ENCODE results near the gene HIGD1B.

Gene HIGD1B

DNA sequence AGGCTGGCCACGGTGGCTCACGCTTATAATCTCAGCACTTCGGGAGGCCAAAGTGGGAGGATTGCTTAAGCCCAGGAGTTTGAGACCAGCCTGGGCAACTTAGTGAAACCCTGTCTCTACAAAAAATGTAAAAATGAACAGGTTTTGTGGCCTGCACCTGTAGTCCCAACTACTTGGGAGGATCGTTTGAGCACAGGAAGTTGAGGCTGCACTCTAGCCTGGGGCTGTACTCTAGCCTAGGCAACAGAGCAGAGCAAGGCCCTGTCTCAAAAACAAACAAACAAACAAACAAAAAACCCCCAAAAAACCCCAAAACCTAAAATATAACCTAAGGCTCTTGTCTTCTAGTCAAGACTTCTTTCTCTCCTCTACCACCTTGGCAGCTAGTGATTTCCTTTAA lies 7.4 kb upstream of the HIGD1B start:
- DNase-seq: no peak

DNA sequence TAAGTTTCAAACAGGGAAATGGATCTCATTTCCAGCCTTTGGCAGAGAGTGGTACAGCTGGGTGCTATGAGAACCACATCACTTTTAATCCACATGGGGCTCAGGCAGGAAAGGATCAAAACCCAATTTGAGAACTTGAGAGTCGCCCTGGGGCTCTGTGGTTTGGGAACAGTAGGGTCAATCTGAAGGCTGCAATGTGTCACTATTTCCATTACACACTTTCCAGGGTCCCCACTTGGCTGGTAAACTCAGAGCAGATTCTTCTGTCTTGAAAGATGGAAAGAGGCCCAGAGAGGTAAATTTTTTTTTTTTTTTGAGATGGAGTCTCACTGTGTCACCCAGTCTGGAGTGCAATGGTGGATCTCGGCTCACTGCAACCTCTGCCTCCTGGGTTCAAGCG lies 6.7 kb upstream of the HIGD1B start:
- no peak for DNase-seq

DNA sequence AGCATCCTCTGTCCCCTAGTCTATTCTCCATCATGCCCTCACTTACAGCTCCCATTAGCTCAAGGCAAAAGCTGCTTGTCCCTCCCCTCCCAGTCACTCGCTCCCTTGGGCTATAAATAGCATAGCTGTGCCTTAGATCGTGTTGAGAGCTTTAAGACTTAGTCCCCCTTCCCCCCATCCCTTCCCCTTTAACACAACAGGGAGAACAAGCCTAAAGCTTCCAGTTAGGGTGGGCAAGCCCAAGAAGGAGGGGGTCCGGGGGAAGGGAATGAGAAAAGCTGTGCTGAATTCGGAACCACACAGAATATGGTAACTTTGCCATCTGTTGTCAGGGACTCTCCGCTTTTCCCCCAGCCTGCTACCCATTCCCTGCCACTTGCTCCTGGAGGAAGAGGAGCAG lies 4.9 kb upstream of the HIGD1B start:
- DNase-seq: no peak

DNA sequence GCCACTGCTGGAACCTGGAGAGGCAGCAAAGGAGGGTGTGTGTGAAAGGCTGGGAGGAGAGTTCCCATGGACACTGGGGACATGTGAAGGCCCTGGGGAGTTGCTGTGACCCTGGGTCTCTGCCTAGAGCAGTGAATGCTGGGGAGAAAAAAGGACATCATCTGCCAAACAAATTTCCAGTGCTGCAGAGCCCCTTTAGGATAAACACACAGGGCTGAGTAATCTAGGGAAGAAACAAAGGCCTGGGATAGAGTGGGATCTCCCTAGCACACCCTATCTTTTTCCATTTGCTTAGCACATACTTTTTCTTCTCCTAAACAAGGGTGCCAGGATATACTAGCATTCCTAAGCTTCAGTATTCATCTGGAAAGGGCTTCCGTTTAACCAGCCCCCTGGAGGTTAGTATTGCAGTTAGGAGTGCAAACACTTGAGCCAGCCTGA lies 3.3 kb upstream of the HIGD1B start:
- DNase-seq: no peak

DNA sequence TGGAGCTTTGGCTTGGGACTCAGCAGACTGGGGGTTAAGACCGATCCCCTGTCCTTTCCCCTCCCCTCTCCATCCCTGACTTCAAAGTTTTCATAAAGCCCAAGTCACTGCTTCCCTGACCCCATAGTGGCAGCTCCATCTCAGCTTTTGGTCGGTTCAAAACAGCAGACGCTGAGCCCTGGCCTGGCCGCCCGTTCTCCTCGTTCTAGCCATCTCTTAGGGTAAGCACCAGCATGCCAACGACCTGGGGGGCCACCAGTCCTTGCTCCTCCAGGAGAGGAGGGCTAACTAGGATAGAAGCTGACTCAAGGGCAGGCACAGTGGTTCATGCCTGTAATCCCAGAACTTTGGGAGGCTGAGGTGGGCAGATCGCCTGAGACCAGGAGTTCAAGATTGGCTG lies 1.5 kb upstream of the HIGD1B start:
- no peak for DNase-seq

DNA sequence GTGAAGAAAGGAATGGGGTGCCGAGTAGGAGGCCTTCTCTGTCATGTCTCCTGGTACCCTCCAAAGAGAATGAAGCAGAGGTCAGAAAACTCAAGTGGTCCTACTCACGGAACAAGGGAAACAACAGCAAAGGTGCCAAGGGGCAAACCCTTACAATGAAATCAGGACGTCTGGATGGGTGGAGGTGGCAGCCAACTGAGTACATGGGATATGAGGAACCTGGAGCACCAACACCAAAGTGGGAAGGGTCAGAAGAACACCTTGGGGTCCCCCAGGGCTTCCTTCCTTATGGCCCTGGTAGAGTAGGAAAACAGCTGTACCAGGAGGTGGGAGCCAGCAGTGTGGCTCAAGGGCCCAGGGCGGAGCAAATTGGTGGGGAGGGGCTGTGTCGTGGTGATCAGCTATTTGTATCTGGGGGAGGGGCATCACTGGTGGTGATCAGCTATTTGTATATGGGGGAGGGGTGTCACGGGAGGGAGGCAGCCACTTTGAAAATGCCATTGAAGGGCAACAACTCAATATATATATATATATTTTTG lies 643 bp downstream of the HIGD1B start:
- DNase-seq: no peak

DNA sequence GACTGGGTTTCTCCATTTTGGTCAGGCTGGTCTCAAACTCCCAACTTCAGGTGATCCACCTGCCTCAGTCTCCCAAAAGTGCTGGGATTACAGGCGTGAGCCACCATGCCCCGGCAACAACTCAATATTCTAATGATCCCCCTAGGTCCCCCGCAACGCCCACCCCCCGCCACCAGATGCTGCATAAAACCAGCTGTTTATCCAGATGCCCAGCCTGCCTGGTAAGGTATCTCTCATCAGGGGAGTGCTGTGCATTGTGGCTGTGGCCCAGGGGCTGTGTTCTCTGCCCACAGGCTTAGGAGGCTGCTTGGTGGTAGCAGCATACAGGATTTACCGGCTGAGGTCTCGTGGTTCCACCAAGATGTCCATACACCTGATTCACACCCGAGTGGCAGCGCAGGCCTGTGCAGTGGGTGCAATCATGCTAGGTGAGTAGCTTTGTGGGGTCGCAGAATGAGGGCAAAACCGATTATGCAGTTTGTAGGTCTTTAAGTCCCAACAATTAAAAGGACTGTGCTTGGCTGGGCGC lies 1.3 kb downstream of the HIGD1B start:
- DNase-seq: no peak

DNA sequence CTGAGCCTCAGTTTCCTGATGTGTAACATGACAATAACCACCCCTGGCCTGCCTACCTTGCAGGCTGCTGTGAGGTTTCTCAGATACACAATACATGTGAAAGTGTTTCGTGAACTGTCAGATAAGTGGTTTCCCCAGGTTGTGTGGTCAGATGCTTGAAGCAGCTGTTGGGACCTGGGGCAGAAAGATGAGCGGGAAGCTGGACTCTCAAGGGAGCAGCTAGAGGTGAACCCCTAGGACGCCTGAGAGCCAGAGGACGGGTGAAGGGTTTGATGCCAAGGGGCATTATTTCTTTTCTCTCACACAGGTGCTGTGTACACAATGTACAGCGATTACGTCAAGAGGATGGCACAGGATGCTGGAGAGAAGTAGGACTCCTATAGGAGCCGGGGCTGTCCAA lies 2.3 kb downstream of the HIGD1B start:
- no peak for DNase-seq

DNA sequence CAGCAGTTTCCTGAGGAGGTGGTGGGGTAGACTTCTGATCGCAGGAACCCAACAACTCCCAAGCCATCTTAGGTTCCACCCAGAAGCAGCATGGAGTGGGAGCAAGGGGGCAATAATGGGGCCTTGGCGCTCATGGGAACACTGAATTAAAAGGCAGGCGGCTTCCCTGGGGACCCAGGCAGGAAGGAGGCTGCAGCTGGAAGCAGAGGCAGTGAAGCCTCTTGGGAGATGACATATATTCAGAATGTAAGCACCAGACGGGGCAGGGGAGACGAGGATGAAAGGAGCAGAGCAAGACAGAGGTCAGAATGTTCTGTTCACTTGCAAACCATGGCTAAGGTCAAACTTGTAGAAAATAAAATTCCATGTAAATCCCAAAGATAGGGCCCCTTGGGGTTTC lies 2.9 kb downstream of the HIGD1B start:
- no peak for DNase-seq

DNA sequence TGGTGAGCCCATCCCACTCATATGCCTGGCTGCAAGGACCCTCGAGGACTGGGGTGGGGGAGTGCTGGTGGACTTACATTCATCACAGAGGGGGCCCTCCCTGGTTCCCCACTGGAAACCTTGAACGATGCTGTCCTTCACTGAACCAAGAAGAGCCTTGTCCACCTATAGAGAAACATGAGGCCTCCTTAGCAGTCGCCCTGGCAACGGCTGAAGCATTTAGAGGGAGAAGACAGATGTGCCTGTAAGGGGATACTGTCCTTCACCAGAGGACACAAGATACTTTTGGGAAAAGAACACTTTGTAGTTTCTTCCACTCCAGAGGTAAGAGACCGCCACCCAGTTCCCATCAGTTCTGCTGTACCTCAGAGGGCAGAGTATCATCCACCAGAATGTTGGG lies 6.5 kb downstream of the HIGD1B start:
- no peak for DNase-seq

DNA sequence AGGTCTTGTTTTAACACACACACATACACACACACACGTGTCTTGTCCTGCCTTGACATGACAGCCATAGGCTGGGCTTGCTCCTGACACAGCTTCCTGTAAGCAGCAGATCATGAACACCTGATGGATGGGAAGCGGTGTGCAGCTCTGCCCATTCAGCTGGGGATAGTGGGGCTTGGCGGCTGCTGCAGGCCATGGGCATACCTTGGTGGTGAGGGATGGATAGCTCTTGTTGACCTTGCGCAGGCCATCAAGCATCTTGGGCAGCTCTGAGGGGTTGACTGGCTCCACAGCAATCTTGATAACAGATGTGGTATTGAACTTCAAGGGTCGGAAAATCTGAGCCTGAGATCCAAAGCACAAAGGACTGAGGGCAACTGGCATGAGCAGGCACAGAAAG lies 12.0 kb downstream of the HIGD1B start:
- DNase-seq: no peak

DNA sequence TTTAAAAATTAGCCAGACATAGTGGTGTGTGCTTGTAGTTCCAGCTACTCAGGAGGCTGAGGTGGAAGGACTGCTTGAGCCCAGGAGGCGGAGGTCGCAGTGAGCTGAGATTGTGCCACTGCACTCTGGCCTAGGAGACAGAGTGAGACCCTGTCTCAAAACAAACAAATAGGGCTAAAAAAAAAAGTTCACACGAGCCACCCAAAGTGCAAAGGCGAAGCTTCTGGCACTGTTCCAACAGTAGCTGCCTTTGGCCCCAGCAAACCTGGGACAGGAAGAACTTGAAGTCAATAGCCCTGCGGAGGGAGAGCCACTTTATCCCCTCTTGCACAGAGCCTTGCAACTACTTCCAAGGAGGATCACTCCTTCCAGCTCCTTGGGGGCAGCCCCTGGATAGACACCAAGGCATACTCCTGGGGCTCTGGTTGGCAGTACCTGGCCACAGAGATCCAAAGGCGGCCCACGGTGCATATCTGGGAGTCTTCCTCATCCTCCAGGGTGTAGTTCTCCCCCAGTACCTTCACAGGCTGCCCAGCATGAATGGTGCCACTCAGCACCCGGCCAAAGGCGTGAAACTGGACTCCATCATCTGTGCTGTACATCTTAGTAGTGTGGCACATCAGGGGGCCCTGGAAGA lies 14.7 kb downstream of the HIGD1B start:
- DNase-seq: no peak

DNA sequence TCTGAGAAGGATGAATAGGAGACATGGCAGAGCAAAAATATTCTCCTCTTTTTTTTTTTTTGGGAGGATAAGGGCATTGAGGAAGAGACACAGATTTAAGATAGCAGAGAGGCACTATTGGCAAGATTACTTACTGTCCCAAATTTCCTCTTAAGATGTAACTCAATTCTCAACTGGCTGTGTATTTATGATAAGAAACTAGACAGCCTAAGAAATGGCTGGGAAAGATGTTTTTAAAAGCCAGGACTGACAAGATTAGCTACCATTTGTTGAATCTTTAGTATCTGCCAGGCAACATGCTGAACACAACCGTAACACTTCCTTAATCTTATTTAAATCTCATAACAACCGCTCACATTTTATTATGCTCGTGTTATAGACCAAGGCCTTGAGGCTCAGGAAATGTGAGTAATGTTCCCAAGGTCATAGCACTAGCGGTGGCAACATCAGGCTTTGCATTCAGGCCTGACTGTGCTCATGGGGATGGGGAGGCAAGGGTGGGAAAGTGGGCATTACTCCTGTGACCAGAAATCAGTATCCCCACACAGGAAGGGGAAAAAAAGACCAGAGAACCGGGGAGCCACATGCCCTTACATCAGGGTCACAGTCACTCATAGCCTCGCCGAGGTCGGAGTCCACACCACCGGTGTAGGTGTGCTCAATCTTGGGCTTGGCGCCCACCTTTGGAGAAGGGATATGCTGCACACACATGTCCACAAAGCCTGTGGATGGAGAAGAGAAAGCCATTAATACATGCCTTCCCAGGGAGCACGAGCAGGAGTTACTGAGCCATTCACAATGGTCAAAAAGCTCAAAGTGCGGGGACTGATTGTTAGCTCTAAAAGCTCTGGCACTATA lies 15.6 kb downstream of the HIGD1B start:
- no peak for DNase-seq

DNA sequence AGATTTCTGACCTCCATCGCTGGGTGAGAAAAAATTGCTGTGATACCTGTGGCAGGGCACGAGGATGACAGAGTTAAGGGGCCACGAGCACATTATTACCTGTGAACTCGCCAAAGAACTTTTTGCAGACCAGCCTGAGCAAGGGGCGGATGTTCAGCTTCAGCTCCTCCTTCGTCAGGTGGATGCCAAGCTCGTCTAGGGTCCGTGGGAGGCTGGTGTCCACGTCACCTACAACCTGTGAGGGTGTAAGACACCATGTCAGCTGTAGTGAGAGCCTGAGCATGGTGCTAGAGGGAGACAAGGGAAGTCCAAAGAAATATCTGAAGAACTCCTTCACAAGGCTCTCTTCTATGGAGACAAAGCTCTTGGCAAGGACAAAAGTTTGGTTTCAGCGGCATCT lies 17.1 kb downstream of the HIGD1B start:
- no peak for DNase-seq

DNA sequence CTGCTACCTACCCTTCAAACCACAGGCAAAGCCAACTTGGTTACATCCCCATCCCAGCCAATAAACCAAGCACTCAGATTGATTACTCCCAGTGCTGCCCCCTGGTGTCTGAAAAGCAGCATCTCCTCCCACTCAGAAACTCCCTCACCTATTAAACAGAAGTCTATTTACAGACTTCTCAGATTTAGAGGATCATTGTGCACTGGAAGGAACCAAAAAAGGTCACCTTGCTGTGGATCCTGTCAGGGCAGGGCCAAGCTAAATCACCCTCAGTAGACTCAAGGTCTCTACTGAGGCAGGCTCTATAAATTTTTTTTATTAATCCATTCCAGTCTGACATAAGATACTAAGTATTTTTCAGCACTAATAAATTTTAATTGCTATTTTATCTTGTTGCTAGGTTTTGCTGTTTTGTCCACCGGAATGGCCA lies 17.6 kb downstream of the HIGD1B start:
- peak; percentile 12 to 29 for DNase-seq

DNA sequence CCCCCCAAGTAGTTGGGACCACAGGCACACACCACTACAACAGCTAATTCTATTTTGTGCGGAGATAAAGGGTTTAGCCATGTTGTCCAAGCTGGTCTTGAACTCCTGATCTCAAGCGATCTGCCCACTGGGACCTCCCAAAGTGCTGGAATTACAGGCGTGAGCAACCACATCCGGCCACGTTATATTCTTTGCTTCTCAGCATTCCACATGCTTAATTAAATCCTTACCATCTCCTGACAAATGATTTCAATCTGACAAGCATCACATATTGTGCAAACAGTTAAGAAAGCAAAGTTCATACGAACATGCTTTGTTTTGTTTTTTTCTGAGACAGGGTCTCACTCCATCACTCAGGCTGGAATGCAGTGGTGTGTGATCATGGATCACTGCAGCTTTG lies 18.2 kb downstream of the HIGD1B start:
- DNase-seq: no peak

DNA sequence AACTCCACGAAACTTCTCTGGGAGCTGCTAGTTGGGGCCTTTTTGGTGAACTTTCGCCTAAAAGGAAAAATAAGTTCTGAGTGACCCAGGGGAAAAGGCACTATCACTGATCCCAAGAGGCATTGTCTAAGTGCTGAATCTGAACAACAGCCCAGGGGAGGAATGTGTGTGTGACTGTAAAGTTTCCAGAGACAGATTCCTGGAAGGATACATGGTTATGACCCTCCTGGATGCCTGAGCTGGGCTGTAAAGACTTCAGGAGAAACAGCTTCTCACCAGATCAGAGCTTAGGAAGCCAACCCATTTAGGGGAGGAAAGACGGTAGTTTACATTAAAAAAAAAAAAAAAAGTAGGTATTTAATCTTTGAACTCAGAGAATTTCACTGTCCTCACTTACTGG lies 20.2 kb downstream of the HIGD1B start:
- DNase-seq: no peak

DNA sequence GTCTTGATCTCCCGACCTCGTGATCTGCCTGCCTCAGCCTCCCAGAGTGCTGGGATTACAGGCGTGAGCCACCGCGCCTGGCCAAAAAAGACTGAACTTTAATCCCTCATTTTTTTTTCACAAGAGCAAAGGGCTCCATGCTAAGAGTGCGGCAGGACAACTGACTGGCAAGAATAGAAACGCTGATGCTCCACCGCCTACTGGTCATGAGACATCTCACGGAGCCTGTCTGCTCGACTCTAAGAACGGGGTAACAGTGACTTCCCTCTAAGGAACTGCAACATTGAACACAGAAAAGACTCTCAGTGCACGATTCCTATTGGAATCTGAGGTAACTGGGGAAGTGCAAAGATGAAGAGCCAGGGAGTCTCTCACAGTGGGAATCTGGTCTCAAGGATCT lies 23.9 kb downstream of the HIGD1B start:
- no peak for DNase-seq

DNA sequence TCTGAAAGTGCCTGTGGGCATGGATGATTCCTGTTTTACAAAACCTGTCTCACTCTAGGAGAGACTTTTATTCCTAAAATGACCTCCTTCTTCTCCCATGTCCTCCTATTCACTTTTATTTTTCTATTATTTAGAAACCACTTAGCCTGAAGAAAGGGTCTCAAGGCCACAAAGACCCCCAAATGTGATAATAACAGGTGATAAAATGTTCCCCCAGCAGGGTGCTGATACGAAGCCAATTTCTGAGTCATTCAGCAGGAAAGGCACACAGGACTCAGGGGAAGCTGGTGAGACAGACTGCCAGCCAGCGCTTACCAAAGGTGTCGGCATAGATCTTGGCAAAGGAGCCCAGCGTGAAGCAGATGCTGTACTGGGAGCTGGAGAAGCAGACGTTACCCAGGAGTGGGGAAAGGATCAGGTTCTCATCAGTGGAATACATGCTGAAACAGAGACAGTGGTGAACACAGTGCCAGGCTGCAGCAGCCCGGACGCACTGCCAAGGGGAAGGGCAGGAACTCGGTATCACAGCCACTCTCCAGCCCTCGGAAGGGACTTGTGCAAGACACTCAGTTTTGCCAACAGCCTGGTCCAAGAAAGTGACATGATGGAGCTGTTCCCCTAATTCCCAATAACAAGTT lies 24.6 kb downstream of the HIGD1B start:
- DNase-seq: peak in 1 of 2 donors; percentile 28

DNA sequence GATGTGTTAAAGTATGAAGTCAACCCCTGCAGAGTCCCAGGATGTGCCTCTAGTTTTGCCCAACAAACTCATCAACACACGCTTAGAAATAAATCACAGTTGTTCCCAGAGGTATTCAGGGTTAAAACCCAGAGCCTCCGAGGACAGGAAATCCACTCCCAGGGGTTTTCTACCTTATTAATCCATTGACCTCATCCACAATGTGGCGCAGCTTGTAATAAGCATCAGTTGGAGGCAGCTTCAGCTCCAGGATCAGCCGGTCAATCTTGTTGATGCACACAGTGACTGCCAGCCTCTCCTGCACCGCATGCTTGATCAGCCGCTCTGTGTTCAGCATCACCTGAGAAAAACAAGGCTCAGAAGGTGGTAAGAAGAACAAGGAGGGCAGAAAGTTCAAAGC lies 28.1 kb downstream of the HIGD1B start:
- no peak for DNase-seq

DNA sequence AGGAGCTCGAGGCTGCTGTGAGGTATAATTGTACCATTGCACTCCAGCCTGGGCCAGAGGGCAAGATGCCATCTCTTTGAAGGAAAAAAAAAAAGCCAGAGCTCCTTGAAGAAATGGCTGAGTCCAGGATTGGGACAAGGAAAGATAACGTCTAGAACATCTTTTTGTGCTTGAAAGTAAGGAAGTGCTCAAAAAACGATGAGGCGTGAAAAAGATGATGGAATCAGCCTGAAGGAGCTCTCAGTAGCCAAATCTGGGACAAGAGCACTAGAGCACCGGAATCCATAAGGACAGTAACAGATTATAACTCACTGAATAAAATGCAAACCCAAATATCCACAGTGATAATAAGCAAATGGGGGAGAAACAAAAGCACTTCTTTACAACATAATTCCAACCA lies 29.4 kb downstream of the HIGD1B start:
- DNase-seq: no peak

DNA sequence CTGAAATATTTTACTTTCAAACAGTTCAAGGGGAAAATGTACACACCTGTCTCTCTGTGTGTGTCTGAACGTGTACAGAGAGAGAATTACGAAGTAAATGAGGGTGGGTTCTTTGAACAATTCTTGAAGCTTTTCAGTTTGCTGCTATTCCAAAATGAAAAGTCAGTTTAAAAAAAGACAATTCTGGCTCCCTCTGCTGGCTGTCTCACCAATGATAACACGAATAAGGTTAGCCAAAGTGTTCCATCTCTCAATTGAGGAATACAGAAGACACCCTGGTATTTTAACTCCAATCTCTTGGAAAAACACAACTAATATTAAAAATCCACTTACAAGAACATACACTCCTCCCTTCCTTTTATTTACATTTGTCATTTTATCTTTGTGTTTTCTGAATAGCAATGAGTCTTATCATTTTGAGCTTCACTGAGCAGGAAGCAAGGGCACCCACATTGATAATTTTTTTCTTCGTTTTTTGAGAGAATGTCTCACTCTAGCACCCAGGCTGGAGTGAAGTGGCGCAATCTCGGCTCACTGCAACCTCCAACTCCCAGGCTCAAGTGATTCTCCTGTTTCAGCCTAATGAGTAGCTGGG lies 31.0 kb downstream of the HIGD1B start:
- DNase-seq: peak in 1 of 2 donors; percentile 31

DNA sequence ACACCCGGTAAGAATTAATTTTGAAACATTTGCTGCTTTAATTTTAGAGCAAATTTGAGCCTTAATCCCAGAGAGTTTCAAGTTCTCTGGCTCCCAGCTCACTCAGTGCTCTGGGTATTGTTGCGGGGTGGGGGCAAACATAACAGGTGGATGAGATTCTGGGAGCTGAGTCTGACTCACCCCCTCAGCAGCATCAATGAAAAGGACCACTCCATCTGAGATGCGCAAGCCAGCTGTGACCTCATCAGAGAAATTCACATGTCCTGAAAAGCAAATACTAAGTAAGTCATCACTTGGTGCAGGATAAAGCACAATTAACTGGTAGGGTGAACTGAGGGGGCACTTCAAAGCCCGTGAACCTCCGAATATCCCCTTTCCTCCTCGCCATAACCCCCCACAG lies 31.7 kb downstream of the HIGD1B start:
- no peak for DNase-seq
